Panc1 (cell line): ENCODE measurements around the gene CHD6. TPM values are rescaled to one million over a fixed set of nuclear protein-coding genes. Genes with fewer than 3 reads are reported as not detected.

Experiments
- ATAC-seq: fragments of 200-7000 bp; cut with Tn5 transposase; 2 replicates; pipeline ENCODE4 v1.9.1; 2020; ENCODE audit warnings: mild to moderate bottlenecking, moderate library complexity
- BruUV-seq: library from RNA; stranded (reverse); fragments of 400-500 nt; replicated peaks from 2 replicates; lab custom pipeline; 2021; lab: Mats Ljungman, UMichigan
- CTCF ChIA-PET: fragments of 300-600 bp; sonication (Branson Sonifier 250); formaldehyde crosslinking; loops from one replicate; lab custom pipeline; 2022; ENCODE audit warnings: antibody characterized with exemption; lab: Charles Lee
- POLR2A ChIA-PET: fragments of 300-600 bp; sonication (Branson Sonifier 250); formaldehyde crosslinking; loops from one replicate; lab custom pipeline; 2022; ENCODE audit warnings: antibody characterized with exemption; lab: Charles Lee
- DNase-seq: peaks from one replicate; pipeline ENCODE4 v3.0.0-alpha.2; 2010; ENCODE audit warnings: low read depth, low spot score
- H3K27ac ChIP-seq: 2 replicates; pipeline ENCODE4 v1.5.1; 2011; ENCODE audit warnings: mild to moderate bottlenecking, low read length, inconsistent platforms
- H3K27me3 ChIP-seq: fragments of 200-500 bp; sonication (Bioruptor generic); 2 replicates; pipeline ENCODE4 v1.6.0; 2014; ENCODE audit warnings: low read length, inconsistent platforms; ENCODE audit not compliant: control insufficient read depth, insufficient read depth
- H3K36me3 ChIP-seq: fragments of 200-500 bp; sonication (Bioruptor generic); 2 replicates; pipeline ENCODE4 v1.5.1; 2014; ENCODE audit warnings: inconsistent platforms, mild to moderate bottlenecking, low read length, moderate library complexity; ENCODE audit not compliant: control insufficient read depth, insufficient read depth
- H3K4me1 ChIP-seq: 2 replicates; pipeline ENCODE4 v1.5.1; 2011; ENCODE audit warnings: inconsistent platforms, mild to moderate bottlenecking, low read length, moderate library complexity; ENCODE audit not compliant: control insufficient read depth, insufficient read depth
- H3K4me3 ChIP-seq, 2 experiments: 2 replicates each; pipeline ENCODE4 v1.5.1; 2011 to 2012; ENCODE audit warnings: low read depth in 2 of 2, low read length in 2 of 2, mild to moderate bottlenecking in 2 of 2, inconsistent platforms in 1 of 2, moderate library complexity in 1 of 2
- H3K9me3 ChIP-seq: fragments of 200-500 bp; sonication (Bioruptor generic); 2 replicates; pipeline ENCODE4 v1.5.1; 2014; ENCODE audit warnings: low read depth, mild to moderate bottlenecking, inconsistent platforms, low read length, moderate library complexity; ENCODE audit not compliant: control insufficient read depth, insufficient read depth
- CTCF ChIP-seq: fragments of 450-650 bp; IDR thresholded peaks from 2 replicates; pipeline ENCODE4 v1.5.1; 2017; ENCODE audit warnings: mild to moderate bottlenecking
- POLR2AphosphoS5 ChIP-seq: IDR thresholded peaks from 2 replicates; pipeline ENCODE4 v1.6.1; 2012; ENCODE audit warnings: mild to moderate bottlenecking, low read depth, low read length, moderate library complexity
- REST ChIP-seq, 2 experiments: IDR thresholded peaks; 2 replicates each; pipeline ENCODE4 v1.6.1; 2011 to 2012; ENCODE audit warnings: low read depth in 2 of 2, control low read depth in 1 of 2, low read length in 1 of 2, mild to moderate bottlenecking in 1 of 2, moderate library complexity in 1 of 2; ENCODE audit not compliant: insufficient read depth in 1 of 2
- SIN3A ChIP-seq: IDR thresholded peaks from 2 replicates; pipeline ENCODE4 v1.6.1; 2012; ENCODE audit warnings: low read depth, mild to moderate bottlenecking, low read length, moderate library complexity, borderline replicate concordance; ENCODE audit not compliant: insufficient read depth
- TCF7L2 ChIP-seq: IDR thresholded peaks from 2 replicates; pipeline ENCODE4 v1.6.1; 2011; ENCODE audit warnings: mild to moderate bottlenecking, low read depth, low read length, inconsistent platforms
- in situ Hi-C: cut with HindIII; loops from 2 replicates; pipeline ENCODE4 v1.10.0; 2016; ENCODE audit warnings: low sequenced_read_pairs, low pct_unique_long_range_greater_than_20kb
- intact Hi-C: fragments of 100-400 bp; cut with micrococcal nuclease; formaldehyde crosslinking; loops from one replicate; pipeline ENCODE4 v1.10.0; 2022; ENCODE audit not compliant: unreplicated experiment
- total RNA-seq: library from RNA; stranded (reverse); gene quantifications from one replicate; pipeline ENCODE4 v1.2.1, GENCODE V29; 2021; ENCODE audit not compliant: unreplicated experiment

CHD6 gene
- total RNA-seq, 1 experiment from 2014 or later = 21.3 TPM

- no TSS peak for BruUV-seq
- no peak for ATAC-seq
- intact Hi-C loops = no loop called here
- in situ Hi-C loops = no loop called here
- CTCF ChIA-PET = no interaction called here
- POLR2A ChIA-PET = no interaction called here
- DNase-seq = no peak
- H3K4me3 ChIP-seq = no peak overlapping the region
- no peaks in the 10 kb centered on the region for H3K4me1 ChIP-seq
- no peak overlapping the region for H3K27ac ChIP-seq
- no peak for TF ChIP-seq SIN3A
- TF ChIP-seq REST (IDR thresholded peaks at IDR 0.05; ENCODE audit: insufficient read depth in 1 of 2, low read depth in 2 of 2, low read length in 1 of 2) = no peak
- TF ChIP-seq TCF7L2 = no peak
- TF ChIP-seq POLR2AphosphoS5 = no peak
- TF ChIP-seq CTCF = no peak
- no peaks in the 10 kb centered on the region for H3K27me3 ChIP-seq
- peaks cover 4% of the 10 kb centered on the region; the same call in 1 of the 2 replicates for H3K9me3 ChIP-seq
- H3K36me3 ChIP-seq = no peaks in the 10 kb centered on the region
These were observed 25.5 kb downstream of the CHD6 start for GRCh38 chr20:41592516-41593216.

GRCh38 chr20:41587956-41588355 is 30.2 kb downstream of the CHD6 start:
- POLR2A ChIA-PET = interaction anchor here (0.6 kb wide), 1 partner anchor 168 kb away, joined by 3 read pairs; no protein-coding TSS in a partner anchor
- CTCF ChIA-PET = no interaction called here
- no peaks in the 10 kb centered on the region for H3K27me3 ChIP-seq
- H3K27ac ChIP-seq = no peak overlapping the region
- no TSS peak for BruUV-seq
- H3K4me3 ChIP-seq = no peak overlapping the region
- intact Hi-C loops (no loop called here), in situ Hi-C loops (no loop called here)
- H3K4me1 ChIP-seq = no peaks in the 10 kb centered on the region
- no peaks in the 10 kb centered on the region for H3K36me3 ChIP-seq
- peaks cover 19% of the 10 kb centered on the region; the same call in 1 of the 2 replicates for H3K9me3 ChIP-seq
- no peak for TF ChIP-seq CTCF
- TF ChIP-seq REST (IDR thresholded peaks at IDR 0.05; ENCODE audit: insufficient read depth in 1 of 2, low read depth in 2 of 2, low read length in 1 of 2) = no peak
- no peak for TF ChIP-seq SIN3A
- TF ChIP-seq TCF7L2 = no peak
- no peak for TF ChIP-seq POLR2AphosphoS5
- ATAC-seq (no peak), DNase-seq (no peak)
